ENCODE measurements around the gene TUBB3.
"Not testable (repeated sequence)": the region's sequence is repeated elsewhere in the genome, so short reads cannot be mapped to it uniquely, and the experiment has no call there.

The TUBB3 gene

DNA sequence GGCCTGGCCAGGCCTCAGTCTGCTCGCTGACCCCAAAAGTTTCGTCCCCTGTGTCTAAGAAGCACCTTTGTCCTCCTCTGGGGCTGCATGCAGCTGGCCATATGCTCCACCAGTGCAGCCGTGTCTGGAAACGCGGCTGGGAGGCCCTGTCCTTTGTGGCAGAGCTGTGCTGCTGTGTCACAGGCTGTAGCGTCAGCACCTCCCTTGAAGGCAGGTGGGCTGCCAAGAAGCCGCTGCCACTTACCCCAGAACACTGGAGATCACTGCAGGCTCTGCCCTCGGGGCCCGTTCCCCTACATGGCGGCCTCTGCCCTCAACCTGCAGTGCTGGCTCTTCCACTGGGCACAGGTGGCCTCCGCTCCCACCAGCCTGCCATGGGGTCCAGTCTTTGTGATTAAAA lies 20.2 kb upstream of the TUBB3 start:
- DNase-seq = no peak

DNA sequence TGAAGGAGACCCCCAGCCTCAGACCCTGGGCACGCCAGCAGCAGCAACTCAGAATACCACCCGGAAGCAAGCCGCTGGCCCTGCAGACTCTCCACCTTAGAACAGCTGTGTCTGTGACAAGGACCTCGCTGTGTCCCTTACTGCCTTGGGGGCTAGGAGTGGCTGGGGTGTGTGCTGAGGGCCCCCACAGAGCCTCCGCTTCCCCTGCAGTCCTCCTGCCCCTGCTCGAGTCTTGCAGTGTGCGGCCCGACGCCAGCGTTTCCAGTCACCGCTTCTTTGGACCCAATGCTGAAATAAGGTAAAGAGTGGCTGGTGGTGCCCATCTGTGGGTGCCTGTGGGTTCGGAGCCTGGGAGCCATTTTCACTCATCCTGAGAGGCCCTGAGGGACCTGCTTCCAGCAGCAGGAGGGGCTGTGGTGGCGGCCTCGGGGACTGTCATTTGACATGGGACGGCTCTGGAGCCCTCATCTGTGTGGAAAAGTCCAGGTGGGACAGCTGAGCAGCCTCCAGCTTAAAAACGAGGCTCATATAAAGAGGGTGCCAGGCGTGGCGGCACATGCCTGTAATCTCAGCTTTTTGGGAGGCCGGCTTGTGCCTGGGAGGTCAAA lies 19.1 kb upstream of the TUBB3 start:
- DNase-seq = no peak

DNA sequence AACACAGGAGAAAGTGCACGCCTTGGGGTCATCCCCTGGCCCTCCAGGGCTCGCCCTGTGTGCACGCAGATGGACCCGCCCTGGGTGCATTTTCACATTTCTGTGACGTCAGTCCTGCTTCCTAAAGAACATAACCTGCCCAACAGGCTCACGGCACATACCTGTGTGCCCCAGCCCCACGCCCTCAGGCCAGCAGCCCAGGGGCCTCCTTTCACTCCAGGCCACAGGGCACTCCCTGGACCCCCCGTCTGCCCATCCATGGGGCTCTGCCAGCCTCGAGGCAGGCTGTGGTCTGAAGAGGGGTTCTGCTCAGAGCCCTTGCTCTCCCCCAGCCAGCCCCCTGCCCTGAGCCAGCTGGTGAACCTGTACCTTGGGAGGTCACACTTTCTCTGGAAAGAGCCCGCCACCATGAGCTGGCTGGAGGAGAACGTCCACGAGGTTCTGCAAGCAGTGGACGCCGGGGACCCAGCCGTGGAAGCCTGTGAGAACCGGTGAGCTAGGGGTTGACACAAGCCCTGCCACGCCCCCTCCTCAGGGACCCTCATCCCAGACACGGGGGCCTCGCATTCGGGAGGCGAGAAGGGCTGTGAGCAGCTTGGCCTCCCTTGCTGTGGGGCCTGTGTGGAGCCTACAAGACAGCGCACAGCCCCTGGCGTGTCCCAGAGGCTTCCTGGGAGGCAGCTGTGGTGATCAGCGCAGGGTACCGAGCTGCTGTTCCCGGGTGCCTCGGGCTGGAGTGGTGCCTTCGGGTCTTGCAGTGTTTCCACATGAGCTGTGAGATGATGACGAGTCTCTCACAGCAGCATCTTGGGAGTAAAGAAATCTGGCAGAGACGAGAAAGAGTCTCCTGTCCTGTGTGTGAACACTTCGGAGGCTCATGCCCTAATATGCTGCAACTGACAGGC lies 18.3 kb upstream of the TUBB3 start:
- DNase-seq = no peak

DNA sequence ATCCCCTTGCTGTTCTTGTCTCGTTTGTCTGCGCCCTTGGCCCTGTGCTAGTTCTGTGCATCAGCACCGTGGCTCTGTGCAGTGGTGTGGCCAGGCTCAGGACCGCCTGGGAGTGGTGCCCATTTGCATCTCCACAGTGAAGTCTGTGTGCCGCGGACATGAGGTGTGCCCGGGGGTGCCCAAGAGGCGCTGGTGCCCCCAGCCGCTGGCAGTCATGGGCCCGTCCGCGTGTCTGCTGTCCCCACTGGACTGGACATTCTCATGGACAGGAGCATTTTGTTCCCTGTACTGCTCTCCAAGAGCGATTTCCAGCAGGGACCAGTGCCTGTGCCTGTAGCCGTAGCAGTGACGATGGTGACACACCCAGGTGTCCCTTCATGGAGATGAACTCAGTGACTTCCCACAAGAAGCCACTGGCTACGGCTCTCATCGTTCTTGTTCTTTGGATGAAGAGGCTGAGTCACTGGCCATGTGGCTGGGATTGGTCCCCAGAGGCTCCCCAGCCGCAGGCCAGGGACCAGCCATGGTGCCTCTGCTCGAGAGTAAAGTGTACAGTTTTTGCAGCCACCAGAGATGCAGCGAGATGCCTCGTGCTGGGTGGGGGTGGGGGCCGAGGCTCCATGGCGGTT lies 17.5 kb upstream of the TUBB3 start:
- DNase-seq = no peak

DNA sequence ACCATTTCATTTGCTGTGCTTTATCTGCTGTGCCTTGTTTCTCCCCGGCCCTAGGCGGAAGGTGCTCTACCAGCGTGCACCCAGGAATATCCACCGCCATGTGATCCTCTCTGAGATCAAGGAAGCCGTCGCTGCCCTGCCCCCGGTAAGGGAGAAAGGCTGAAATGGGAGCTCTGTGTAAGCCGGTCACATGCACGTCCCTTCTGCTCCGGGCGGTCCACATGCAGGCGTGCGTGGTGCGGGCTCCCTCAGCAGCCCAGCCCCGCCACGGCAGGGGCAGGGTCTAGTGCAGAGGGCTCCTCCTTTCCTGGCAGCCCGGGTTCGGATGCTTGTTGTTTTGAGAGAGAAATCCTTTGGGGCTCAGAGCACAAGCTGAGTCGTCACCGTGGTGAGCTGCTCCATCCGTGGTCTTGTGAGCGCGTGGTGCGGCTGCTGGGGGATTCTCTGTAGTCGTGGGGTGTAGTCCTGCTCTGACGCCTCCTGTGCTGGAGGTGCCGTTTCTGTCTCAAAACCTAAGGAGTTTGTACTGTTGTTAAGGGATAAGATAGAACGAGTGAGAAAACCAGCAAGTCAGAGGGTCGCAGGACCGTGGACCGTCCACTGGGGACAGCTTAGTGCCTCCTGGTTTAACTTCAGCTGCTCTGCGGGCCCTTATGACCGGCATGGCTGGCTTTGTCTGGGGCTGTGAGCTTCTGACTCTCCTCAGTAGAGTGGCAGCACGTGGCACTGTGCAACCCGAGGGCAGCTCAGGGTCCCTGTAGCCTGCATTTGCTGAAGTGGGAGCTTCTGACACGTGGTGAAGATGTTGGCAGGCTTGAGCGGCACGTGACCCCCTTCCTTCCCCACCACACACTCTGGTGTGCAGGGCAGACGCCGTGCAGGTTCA lies 16.8 kb upstream of the TUBB3 start:
- DNase-seq = no peak

DNA sequence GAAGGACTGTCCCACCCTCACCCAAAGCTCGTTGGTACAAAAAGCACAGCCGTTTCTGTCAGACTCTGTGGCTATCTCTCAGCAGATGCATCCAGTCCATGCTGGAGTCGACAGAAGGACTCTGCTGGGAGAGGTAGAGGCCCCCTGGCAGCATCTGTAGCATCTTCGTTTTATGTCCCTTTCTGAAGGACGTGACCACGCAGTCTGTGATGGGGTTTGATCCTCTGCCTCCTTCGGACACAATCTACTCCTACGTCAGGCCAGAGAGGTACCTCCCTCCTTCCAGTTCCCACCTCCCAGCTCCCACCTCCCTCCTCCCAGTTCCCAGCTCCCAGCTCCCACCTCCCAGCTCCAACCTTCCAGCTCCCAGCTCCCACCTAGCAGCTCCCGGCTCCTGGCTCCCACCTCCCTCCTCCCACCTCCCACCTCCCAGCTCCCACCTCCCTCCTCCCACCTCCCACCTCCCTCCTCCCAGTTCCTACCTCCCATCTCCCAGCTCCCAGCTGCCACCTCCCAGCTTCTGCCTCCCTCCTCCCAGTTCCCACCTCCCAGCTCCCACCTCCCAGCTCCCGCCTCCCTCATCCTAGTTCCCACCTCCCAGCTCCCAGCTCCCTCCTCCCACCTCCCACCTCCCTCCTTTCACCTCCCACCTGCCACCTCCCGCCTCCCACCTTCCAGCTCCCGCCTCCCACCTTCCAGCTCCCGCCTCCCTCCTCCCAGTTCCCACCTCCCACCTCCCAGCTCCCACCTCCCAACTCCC lies 15.9 kb upstream of the TUBB3 start:
- DNase-seq = no peak

DNA sequence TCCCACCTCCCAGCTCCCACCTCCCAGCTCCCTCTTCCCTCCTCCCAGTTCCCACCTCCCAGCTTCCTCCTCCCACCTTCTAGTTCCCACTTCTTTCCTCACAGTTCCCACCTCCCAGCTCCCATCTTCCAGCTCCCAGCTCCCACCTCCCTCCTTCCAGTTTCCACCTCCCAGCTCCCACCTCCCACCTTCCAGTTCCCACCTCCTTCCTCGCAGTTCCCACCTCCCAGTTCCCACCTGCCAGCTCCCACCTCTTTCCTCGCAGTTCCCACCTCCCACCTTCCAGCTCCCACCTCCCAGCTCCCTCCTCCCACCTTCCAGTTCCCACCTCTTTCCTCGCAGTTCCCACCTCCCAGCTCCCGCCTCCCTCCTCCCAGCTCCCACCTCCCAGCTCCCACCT lies 14.9 kb upstream of the TUBB3 start:
- no peak for DNase-seq

DNA sequence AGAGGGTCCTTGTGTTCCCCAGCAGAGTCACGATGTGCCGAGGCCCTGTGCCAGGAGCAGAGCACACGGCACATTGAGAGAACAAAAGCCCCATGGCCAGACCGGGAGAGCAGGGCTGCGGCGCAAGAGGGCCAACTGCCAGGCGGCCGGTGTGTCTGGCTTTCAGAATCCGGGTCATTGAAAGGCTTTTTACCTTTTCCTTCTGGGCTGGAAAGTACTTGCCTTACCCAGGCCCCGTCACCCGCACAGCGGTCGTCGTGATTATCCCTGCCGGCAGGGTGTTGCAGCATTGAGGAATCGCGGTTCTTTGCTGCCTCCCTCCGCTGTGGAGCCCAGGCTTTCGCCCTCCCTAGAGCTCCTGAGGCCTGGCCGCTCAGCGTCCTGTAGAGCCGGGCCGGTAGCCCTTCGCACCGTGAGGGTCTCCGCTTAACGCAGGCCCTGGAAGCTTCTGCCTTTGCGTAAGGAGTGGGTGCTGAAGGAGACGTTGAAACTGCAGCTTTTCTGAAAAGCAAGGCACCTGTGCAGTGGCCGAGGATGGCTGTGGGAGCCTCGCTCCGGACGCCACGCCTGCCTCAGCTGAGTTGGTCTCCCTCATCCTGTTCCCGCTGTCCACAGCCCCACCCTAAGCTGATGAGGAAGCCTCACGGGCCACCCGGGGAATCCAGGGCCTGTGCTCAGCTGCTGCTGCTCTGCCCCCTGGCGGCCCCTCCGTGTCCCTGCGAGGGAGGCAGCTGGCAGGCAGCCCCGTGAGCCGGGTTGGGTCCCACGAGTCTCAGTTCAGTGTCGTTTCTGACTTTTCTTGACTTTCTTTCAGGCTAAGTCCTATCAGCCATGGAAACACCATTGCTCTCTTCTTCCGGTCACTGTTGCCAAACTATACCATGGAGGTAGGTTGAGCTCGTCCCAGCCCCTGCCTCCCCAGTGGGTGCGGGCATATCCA lies 13.1 kb upstream of the TUBB3 start:
- DNase-seq = peak; percentile 52

DNA sequence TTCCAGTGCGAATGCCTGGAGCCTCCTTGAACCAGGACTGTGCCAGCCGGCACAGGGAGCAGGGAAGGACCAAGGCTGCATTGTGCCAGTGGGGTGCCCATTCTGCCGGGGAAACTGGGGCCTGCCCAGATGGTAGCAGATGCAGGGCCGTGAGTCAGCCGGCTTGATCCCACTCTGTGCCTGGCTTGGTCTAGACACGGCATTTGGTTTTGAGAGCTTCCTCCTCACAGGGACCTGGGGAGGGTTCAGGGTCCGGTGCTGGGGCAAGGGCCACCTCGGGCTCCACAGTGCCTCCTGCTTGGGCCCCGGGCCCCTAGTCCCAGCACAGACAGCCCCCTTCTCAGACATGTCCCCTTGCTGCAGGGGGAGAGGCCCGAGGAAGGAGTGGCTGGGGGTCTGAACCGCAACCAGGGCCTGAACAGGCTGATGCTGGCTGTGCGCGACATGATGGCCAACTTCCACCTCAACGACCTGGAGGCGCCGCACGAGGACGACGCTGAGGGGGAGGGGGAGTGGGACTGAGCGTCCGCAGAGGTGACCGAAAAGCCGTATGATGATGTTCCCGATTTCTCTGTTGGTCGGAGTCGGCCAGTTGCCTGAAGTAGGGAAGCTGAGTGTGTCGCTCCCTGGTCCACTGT lies 12.3 kb upstream of the TUBB3 start:
- no peak for DNase-seq

DNA sequence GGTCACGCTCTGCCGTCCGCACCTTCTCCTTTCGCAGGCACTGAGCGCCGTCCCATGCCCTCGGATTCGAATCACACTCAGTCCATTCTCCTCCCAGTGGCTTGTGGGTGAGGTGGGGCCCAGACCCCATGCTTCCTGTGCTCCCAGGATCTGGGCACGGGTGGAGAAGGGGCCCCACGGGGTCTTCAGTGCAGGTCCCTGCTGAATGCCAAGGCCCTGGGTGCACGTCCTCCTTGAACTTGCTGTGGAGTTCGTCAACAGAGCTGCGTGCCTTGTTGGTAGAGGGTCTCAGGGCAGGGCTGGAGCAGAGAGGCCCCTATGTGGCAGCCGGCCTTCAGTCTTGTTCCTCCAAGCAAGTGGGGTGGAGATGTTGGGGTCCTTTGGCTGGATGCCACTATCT lies 11.8 kb upstream of the TUBB3 start:
- DNase-seq = no peak

DNA sequence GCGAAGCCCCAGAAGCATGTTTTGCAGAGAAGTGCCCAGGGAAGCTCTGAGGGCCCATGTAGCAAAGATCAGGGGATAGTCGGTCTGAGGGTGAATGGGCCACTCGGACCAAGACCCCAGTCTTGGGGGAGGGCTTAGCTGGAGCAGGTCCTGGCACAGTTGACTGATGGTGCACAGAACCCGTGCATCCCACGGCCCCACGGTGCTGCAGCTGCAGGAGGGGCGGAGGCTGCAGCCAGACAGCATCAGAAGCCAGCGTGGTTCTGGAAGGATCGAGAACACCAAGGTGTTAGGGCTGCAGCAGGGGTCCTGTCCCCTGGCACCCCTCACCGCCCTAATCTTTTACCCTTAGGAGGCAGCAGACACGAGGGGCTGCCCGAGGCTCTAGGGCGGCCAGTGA lies 11.0 kb upstream of the TUBB3 start:
- no peak for DNase-seq

DNA sequence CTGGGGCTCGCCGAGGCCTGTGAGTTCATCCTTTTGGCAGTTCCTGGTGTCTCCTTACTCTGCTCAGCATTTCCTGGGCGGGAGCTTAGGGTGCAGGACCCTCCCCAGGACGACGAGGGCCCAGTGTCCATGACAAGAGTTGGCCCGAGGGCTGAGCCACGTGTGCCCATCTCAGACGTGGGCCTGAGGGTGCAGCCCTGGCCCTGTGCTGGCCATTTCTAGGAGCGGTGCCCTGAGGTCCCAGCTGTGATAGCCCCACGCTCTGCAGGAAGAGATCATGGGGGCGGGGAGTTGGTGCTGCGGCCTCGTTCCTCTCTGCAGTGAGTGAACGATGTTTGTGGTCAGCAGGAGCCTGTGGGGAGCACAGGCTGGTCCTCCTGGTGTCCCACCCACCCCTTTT lies 10.5 kb upstream of the TUBB3 start:
- DNase-seq = no peak

DNA sequence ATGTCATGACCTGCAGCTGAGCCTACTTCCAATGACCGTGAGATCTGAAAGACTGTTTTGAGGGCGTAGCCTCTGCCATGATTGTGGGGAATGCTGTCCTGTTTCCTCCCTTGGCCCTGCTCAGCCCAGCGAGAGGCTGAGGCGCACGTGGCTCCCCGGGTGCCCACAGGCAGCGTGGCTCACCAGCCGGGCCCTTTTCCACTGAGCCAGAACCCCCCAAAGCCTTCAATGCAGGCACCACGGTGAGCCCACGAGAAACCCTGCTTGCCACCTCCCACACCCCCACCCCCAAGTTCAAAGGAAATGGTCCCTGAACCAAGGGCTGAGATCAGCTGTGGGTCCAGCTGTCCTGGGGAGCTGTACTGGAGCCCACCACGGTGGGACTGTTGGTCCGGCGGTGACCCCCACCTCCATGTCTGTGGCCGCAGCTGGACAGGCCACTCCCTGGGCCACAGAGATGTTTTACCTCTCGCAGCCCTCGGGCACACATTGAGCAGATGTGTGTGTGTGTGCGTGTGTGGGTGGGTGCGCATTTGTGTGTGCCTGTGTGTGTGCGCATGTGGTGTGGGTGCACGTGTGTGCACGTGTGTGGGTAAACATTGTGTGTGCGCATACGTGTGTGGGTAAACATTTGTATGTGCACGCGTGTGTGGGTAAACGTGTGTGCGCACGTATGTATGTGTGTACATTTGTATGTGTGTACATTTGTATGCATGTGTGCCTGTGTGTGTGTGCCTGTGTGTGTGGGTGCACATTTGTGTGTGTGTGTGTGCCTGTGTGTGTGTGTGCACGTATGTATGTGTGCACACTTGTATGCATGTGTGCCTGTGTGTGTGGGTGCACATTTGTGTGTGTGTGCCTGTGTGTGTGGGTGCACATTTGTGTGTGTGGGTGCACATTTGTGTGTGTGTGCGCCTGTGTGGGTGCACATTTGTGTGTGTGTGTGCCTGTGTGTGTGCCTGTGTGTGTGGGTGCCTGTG lies 9.4 kb upstream of the TUBB3 start:
- DNase-seq = no peak

DNA sequence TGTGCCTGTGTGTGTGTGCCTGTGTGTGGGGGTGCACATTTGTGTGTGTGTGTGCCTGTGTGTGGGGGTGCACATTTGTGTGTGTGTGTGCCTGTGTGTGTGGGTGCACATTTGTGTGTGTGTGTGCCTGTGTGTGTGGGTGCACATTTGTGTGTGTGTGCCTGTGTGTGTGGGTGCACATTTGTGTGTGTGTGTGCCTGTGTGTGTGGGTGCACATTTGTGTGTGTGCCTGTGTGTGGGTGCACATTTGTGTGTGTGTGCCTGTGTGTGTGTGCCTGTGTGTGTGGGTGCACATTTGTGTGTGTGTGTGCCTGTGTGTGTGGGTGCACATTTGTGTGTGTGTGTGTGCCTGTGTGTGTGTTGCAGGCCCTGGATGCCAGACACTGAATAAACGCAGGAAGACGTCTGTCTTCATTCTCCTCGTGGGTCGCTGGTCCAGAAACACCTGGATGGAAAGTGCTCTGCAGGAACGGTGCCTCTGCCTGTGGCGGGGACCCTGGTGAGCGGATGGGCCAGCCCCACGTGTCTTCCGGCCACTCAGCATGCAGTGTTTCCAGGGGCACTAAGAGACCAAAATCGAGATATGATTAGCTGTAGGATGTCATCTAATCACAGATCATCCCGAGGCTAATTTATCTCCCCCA lies 8.4 kb upstream of the TUBB3 start:
- not testable (repeated sequence) for DNase-seq

DNA sequence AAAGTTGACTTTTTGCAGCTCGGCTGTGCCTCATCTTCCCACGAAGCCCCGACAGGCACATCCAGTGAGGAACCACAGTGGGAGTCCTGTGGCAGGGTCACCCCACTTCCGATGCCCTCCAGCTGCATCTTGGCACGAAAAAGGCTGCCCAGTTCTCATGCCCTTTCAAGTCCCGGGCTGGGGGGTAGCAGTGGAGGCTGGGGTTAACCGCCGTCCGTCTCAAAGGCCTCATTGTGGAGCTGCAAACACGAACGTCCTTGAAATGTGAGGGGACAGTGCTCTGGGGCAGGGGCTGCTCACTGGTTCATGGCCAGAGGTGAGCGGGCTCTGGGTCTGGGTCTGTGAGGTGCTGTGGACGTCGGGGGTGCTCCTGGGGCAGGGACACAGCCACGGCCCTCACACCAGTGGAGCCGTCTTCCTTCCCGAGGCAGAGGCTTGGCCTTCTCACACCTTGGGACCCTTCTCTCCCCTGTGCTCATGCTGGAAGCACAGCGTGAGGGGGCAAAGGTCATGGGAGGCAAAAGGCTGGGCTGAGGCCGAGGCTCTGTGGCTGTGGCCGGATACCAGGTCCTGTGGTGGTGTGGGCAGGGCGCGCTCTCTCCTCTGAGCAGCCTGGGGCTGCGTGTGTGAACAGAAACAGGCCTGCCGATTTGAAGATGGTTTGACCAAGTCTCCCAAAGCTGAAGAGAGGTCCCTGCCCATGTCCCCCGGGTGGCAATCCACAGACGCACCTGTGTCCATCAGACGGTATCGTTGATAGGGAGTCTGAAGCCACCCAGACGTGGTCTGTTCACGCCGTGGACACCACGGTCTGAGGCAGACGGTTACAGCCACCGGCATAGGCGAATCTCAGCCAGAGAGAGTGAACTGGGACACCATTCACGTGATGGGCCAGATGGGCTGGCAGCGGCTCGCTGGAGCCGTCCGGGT lies 7.6 kb upstream of the TUBB3 start:
- DNase-seq = no peak

DNA sequence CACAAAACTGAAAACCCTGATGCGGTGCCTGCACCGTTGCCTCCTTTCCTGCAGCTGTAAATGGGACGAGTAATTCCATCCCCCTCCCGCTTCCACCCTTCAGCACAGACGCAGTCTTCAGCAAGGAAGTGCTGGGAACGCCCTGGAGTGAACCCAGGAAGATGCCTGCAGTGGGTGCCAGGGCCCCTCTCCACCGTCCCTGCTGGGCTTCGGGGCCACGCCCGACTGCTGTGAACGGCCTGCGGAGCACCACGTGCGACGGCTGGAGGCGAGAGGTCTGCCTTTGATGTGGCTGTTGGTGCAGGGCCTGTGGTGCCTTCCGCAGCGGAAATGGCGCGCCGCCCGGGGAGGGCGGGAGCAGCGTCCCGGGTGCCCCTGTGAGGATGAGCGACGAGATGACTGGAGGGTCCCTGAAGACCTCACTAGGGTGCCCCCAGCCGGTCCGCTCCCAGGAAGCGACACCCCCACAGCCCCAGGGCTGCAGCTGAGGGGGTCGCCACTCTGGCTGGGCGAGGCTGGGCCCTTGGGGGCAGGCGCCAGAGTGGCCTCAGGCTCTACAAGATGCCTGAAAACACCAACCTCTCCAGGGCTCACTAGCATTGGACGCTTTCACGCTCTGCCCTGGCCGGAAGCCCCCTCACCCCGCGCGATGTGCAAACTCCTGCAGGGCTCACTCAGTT lies 5.2 kb upstream of the TUBB3 start:
- peak; percentile 90 for DNase-seq
